Omental fat pad (tissue), 4 donors: ENCODE results near the gene ASIC4. TPM values are rescaled to one million over a fixed set of nuclear protein-coding genes. Genes with fewer than 3 reads are reported as not detected.

ENCODE experiments used
- ATAC-seq: fragments of 150-250 bp; one replicate; pipeline ENCODE4 v1.9.1; 2016; ENCODE audit warnings: mild to moderate bottlenecking, moderate library complexity; ENCODE audit not compliant: low FRiP score
- DNase-seq: peaks from one replicate; pipeline ENCODE4 v3.0.0-alpha.2; 2019; ENCODE audit warnings: low spot score
- total RNA-seq, 4 donors: library from RNA; depleted of rRNA; stranded (reverse); fragments of >200 nt; gene quantifications; one replicate each; pipeline ENCODE4 v1.1.0, GENCODE V29; 2016
- TF ChIP-seq, protein P1 (sequence below), 3 donors: fragments of 450-650 bp; IDR thresholded peaks; one replicate each; pipeline ENCODE4 v1.5.1; 2016 to 2017; ENCODE audit warnings: antibody characterized with exemption in 3 of 3, mild to moderate bottlenecking in 3 of 3, moderate library complexity in 2 of 3

The ASIC4 gene, protein sequence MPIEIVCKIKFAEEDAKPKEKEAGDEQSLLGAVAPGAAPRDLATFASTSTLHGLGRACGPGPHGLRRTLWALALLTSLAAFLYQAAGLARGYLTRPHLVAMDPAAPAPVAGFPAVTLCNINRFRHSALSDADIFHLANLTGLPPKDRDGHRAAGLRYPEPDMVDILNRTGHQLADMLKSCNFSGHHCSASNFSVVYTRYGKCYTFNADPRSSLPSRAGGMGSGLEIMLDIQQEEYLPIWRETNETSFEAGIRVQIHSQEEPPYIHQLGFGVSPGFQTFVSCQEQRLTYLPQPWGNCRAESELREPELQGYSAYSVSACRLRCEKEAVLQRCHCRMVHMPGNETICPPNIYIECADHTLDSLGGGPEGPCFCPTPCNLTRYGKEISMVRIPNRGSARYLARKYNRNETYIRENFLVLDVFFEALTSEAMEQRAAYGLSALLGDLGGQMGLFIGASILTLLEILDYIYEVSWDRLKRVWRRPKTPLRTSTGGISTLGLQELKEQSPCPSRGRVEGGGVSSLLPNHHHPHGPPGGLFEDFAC
- under 1 TPM in 2 of 4 donors, not detected in 2; 0.12 to 0.19 TPM for total RNA-seq

GRCh38 chr2:219514196-219514761 lies at the start of gene ASIC4:
TSS of gene ASIC4 (plus strand) at chr2:219514482. CDS start at chr2:219514725, 243 bp downstream.
- ATAC-seq (no peak), DNase-seq (no peak)
- TF ChIP-seq, protein P1, sequence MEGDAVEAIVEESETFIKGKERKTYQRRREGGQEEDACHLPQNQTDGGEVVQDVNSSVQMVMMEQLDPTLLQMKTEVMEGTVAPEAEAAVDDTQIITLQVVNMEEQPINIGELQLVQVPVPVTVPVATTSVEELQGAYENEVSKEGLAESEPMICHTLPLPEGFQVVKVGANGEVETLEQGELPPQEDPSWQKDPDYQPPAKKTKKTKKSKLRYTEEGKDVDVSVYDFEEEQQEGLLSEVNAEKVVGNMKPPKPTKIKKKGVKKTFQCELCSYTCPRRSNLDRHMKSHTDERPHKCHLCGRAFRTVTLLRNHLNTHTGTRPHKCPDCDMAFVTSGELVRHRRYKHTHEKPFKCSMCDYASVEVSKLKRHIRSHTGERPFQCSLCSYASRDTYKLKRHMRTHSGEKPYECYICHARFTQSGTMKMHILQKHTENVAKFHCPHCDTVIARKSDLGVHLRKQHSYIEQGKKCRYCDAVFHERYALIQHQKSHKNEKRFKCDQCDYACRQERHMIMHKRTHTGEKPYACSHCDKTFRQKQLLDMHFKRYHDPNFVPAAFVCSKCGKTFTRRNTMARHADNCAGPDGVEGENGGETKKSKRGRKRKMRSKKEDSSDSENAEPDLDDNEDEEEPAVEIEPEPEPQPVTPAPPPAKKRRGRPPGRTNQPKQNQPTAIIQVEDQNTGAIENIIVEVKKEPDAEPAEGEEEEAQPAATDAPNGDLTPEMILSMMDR (IDR thresholded peaks at IDR 0.05): no peak

DNA sequence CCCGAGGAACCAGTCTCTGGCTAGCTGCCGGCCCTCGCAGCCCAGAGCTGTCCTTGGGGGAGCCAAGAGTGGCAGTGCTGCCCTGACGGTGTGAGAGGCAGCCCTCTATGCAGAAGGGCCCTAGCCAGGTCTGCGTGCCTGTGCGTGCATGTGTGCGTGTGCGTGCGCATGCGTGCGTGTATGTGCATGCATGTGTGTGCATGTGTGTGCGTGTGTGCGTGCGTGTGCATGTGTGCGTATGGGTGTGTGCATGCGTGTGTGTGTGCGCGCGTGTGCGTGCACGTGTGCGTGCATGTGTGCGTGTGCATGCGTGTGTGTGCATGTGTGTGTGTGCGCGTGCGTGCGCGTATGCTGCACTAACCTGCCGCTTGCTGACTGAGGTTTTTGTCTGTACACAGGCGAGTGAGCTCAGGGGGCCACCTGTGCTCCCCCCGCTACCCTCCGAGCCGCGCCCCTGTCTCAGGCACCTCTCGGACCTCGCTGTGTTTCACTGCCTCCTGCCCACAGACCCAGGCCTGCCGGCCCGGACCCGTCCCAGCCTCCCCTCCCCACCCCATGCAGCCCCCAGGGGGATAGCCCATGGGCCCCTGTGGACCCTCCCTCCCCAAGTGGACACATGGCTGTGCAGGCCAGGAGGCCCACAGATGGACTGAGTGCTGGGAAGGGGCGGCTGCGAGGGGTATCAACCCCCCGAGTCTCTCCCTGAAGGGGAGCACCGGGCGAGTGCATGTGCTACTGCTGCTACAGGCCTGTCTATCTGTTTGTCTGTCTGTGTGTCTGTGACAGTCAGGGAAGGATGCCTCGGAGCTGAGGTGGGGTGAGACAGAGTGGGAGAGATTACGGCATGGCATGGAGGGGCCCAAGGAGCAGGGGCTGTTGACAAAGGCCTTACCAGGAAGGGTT lies 48.4 kb upstream of the ASIC4 start:
- ATAC-seq: no peak
- TF ChIP-seq, protein P1 (IDR thresholded peaks at IDR 0.05): no peak
- DNase-seq: no peak

DNA sequence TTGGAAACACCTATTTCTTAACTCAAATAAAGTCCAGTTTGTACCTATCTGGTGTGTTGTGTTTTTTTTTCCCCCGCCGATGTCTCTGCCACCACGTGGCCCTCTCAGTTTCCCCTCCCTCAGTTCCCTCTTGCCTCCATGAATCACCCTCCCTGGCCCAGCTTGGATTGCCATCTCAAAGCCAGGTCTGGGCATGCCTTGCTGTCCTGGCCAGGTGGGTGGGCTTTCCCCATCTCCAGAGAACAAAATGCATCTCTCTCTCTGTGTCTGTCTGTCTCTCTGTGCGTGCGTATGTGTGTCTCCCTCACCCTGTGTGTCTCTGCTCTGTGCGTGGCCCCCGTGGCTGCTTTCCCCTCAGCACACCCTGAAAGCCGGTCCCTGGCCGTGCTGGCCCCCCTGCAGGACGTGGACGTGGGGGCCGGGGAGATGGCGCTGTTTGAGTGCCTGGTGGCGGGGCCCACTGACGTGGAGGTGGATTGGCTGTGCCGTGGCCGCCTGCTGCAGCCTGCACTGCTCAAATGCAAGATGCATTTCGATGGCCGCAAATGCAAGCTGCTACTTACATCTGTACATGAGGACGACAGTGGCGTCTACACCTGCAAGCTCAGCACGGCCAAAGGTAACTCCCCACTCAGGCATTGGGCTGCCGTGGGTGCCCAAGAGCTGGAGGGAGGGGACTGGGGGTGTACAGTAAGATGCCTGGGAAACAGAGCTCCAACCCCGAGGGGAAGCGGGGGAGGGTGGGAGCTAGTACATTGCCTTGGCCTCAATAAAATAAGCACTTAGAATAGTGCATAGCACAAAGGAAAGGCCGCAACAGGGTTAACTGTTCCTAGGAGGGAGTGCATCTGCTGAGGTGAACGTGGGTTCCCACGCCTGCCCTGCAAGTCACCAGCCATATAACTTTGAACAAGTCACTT lies 47.2 kb upstream of the ASIC4 start:
- TF ChIP-seq, protein P1 (IDR thresholded peaks at IDR 0.05): no peak
- no peak for DNase-seq
- ATAC-seq: no peak

- DNase-seq (no peak), ATAC-seq (no peak)
- TF ChIP-seq, protein P1 (IDR thresholded peaks at IDR 0.05): no peak
Measured at GRCh38 chr2:219467736-219468075, 46.6 kb upstream of the ASIC4 start.

- no peak for ATAC-seq
- DNase-seq: no peak
- TF ChIP-seq, protein P1 (IDR thresholded peaks at IDR 0.05): no peak
Measured at GRCh38 chr2:219468410-219469185, 45.7 kb upstream of the ASIC4 start.
